HG03442 (cell line): ENCODE results near the gene TRIP12.
"Not testable (repeated sequence)": the region's sequence is repeated elsewhere in the genome, so short reads cannot be mapped to it uniquely, and the experiment has no call there.

ENCODE experiments used
- ATAC-seq: cut with Tn5 transposase; IDR thresholded peaks from one replicate; pipeline ENCODE4 v1.9.1; 2021; ENCODE audit warnings: mild to moderate bottlenecking, moderate library complexity; ENCODE audit not compliant: unreplicated experiment

TRIP12 gene

GRCh38 chr2:229725716-229726574 is 195.9 kb downstream of the TRIP12 start:
- ATAC-seq = no peak

GRCh38 chr2:229723192-229723591 is 198.6 kb downstream of the TRIP12 start:
- ATAC-seq = not testable (repeated sequence)

- no peak for ATAC-seq
These were observed 201.7 kb downstream of the TRIP12 start for GRCh38 chr2:229719926-229720647.

- ATAC-seq = no peak
These were observed 203.8 kb downstream of the TRIP12 start for GRCh38 chr2:229718057-229718456.

- no peak for ATAC-seq
These were observed 205.8 kb downstream of the TRIP12 start for GRCh38 chr2:229715895-229716507.

- ATAC-seq = peak; percentile 26
These were observed 206.9 kb downstream of the TRIP12 start for GRCh38 chr2:229714736-229715541.

- ATAC-seq = peak; percentile 71
These were observed 207.6 kb downstream of the TRIP12 start, which contains the start of gene DNER for GRCh38 chr2:229714080-229714735. Gene DNER, minus strand, starts transcription at chr2:229714555. Its CDS starts 132 bp downstream, at chr2:229714423.
